Subcutaneous adipose tissue (tissue), 4 donors: ENCODE results near the gene KARS1. TPM values are rescaled to one million over a fixed set of nuclear protein-coding genes. Genes with fewer than 3 reads are reported as not detected.

Experiments
- total RNA-seq, 4 donors: library from RNA; depleted of rRNA; stranded (reverse); fragments of >200 nt; gene quantifications; one replicate each; pipeline ENCODE4 v1.1.0, GENCODE V29; 2016
- TF ChIP-seq, protein P1 (sequence below): fragments of 450-650 bp; IDR thresholded peaks from one replicate; pipeline ENCODE4 v1.5.1; 2016; ENCODE audit warnings: low read depth, mild to moderate bottlenecking, control low read depth, antibody characterized with exemption, moderate library complexity

Gene KARS1
- total RNA-seq, 4 donors from 2014 or later: 89.6 to 135 (median 107) TPM

DNA sequence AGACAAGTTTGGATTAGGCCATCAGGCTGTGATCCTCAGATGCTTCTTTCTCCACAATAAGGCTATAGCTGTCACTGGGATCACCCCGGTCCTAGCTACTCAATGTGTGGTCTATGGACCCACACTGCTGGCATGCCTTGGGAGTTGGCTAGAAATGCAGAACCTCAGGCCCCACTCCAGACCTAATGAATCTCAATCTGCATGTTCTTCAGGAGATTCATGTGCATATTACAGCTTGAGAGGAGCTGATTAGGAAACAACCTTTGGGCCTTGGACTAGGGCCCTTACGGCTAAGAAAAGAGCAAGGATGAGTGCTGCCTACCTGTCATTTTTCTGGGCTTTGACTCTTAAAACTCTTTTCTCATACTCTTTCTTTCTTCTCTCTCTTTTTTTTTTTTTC lies 31.8 kb downstream of the KARS1 start:
- TF ChIP-seq, protein P1, sequence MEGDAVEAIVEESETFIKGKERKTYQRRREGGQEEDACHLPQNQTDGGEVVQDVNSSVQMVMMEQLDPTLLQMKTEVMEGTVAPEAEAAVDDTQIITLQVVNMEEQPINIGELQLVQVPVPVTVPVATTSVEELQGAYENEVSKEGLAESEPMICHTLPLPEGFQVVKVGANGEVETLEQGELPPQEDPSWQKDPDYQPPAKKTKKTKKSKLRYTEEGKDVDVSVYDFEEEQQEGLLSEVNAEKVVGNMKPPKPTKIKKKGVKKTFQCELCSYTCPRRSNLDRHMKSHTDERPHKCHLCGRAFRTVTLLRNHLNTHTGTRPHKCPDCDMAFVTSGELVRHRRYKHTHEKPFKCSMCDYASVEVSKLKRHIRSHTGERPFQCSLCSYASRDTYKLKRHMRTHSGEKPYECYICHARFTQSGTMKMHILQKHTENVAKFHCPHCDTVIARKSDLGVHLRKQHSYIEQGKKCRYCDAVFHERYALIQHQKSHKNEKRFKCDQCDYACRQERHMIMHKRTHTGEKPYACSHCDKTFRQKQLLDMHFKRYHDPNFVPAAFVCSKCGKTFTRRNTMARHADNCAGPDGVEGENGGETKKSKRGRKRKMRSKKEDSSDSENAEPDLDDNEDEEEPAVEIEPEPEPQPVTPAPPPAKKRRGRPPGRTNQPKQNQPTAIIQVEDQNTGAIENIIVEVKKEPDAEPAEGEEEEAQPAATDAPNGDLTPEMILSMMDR: no peak

DNA sequence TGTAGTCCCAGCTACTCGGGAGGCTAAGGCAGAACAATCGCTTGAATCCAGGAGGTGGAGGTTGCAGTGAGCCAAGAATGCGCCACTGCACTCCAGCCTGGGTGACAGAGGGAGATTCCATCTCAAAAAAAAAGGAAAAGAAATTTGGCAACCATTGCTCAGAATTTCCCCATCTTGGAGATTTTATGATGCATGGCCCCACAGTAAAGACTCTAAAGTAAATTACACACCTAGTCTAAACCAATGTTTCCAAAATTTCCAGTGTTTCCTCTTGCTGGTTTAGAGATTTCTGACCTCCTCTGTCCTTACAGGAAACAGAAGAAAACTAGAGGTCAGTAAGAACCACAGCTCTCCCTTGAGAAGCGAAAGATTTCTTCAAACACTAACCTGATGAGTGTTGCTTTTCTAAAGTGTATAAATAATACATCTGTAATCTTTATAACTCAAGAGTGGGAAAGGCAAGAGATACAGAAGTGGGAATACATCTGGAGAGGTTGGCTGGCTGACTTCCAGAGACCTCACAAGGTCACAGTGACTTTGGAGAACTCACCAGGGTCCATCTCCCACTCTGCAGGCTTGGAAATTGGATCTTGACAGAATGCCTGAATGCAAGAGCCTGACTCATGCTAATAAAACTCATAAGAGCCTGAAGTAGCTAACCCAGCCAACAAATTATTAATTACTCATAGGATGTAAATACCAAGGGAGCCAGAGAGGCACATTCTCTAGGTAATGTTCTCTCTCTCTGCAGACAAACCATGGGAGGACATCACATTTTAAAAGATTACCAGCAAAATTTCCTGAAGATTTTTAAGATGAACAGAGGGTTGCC lies 33.2 kb downstream of the KARS1 start:
- TF ChIP-seq, protein P1: no peak

DNA sequence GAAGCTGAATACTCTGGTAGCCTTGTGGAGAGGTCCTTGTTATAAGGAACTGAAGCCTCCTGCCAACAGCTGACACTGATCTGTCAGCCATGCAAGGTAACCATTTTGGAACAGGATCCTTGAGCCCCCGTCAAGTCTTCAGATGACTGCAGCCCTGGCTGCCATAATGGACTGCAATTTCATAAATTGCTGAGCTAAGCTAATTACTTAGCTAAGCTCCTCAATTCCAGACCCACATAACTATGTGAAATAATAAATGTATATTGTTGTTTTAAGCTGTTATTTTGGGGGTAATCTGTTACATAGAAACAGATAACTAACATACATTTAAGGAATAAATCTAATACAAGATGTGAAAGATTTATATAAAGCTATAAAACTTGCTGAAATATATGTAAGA lies 41.0 kb downstream of the KARS1 start:
- TF ChIP-seq, protein P1: no peak

DNA sequence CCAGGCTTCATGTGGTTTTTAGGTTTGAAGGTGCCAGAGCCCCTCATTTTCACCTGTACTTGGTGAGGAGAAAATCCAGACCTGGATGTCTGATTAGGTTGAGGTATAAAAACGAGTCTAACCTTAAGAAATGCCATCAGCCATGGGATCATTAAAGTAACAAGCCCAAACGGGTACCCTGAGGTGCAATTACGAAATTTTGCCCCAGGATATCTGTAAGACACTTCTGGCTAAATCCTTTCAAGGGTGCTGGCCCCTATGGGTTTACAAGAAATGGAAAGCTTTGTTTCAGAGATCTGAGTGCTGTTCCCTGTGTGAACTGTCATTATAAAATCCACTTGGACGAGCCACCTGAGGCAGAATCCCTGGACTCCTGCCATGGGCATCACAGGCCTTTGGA lies 44.2 kb downstream of the KARS1 start:
- TF ChIP-seq, protein P1: no peak

DNA sequence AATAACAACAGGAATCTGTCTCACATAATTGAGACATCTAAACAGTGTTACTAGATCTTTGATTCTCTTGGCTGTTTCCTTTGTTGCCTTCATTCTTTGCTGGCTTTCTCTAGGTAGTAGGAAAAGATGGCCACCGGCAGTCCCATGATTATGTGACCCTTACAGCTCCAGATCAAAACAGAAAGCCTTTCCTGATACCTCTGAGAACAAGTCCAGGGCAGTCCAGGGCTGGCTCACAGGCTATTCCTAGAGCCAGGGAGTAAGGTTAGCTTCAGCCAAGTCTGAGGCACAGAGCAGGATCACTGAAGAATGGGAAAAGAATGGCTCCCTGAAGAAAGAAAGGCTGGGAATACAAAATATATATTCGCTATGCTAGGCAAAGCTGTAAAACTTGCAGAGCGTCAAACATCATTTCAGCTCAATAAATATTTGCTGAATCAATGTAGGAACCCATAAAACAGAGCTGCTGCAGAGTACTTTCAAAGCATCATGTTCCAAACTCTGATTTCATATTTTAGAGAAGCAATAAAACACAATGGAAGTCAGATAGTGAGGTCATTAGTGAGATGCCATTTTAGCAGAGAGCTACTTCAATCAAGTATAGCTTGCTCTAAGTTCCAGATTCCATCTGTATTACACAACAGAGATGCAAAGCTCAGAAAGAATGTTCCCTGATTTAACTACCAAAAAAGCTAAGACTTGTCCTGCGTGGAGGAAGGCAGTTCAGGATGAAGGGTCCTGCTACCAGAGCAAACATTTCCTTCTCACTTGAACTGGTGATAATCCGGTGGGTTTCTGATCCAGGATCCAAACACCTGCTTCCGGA lies 47.8 kb downstream of the KARS1 start:
- TF ChIP-seq, protein P1: no peak

DNA sequence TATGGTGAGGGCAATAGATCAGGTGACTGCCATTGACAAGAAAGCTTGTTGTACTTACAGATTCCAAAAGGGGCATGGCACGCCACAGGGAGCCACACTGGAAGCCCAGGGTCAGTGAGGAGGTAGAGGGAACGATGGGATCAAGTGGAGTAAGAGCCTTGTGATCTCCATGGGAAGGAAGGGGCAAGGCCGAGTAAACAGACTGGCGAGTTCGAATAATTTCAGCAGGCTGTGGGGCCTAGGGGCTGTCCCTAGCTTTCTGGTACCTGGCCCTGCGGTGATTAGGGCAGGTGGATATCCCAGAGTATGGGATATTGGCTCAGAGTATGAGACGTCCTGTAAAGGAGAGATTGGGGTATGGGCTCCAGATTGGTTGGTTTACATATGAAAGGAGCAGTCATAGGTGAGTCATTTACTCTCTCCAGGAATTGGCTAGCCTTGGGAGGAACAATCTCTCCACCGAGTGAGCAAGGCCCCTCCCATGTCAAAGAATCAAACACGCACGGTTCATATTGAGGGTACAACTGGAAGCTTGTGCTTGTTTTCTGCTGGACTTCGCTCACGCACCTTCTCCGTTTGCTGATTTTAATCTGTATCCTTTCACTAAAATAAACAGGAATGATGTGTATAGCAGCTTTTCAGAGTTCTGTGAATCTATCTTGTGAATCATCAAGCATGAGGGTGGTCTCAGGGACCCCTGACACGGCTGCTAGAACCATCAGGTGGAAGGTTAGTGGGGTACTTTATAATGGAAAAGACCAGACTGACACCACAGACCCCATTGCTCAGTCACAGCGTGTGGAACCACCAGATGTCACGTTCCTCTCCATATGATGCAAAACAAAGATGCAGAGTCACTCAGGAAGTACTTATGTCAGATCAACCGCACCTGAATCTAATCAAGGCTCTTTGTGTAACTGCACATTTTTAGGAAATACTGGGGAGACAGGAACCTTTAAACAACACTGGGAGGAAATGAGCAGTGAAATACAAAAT lies 53.3 kb downstream of the KARS1 start:
- TF ChIP-seq, protein P1: no peak
